Keratinocyte (primary cell): ENCODE measurements around the gene FAM83C.
"Not testable (repeated sequence)": the region's sequence is repeated elsewhere in the genome, so short reads cannot be mapped to it uniquely, and the experiment has no call there.

Experiments used
- EZH2 ChIP-seq: IDR thresholded peaks from one replicate; pipeline ENCODE4 v1.6.1; 2012; ENCODE audit warnings: inconsistent platforms, mild to moderate bottlenecking, low read length, moderate library complexity
- TF ChIP-seq, protein P1 (sequence below), 3 experiments: IDR thresholded peaks in 1 of 3; conservative IDR thresholded peaks in 1 of 3; optimal IDR thresholded peaks in 1 of 3; 2 replicates in 2 of 3; 3 replicates in 1 of 3; pipeline versions ENCODE3 to v1.5.1; 2011; ENCODE audit warnings: low read length in 3 of 3, mild to moderate bottlenecking in 3 of 3, moderate library complexity in 2 of 3, control low read depth in 1 of 3, inconsistent platforms in 1 of 3; ENCODE audit not compliant: insufficient read depth in 2 of 3; ENCODE audit errors: extremely low read depth in 1 of 3

- TF ChIP-seq, protein P1, sequence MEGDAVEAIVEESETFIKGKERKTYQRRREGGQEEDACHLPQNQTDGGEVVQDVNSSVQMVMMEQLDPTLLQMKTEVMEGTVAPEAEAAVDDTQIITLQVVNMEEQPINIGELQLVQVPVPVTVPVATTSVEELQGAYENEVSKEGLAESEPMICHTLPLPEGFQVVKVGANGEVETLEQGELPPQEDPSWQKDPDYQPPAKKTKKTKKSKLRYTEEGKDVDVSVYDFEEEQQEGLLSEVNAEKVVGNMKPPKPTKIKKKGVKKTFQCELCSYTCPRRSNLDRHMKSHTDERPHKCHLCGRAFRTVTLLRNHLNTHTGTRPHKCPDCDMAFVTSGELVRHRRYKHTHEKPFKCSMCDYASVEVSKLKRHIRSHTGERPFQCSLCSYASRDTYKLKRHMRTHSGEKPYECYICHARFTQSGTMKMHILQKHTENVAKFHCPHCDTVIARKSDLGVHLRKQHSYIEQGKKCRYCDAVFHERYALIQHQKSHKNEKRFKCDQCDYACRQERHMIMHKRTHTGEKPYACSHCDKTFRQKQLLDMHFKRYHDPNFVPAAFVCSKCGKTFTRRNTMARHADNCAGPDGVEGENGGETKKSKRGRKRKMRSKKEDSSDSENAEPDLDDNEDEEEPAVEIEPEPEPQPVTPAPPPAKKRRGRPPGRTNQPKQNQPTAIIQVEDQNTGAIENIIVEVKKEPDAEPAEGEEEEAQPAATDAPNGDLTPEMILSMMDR (optimal IDR thresholded peaks at IDR 0.05 in 1 of 3, IDR thresholded peaks at IDR 0.05 in 1 of 3, conservative IDR thresholded peaks at IDR 0.05 in 1 of 3; ENCODE audit: extremely low read depth in 1 of 3, insufficient read depth in 2 of 3, low read length in 3 of 3): not testable (repeated sequence)
- TF ChIP-seq EZH2: not testable (repeated sequence)
Observed at GRCh38 chr20:35315632-35316020, 23.4 kb upstream of the FAM83C start.
